NAMALWA (cell line): Measurements from ENCODE around the gene BSDC1.

ENCODE experiments used
- DNase-seq: peaks from one replicate; pipeline ENCODE4 v3.0.0-alpha.2; 2015; ENCODE audit warnings: low spot score

Gene BSDC1

GRCh38 chr1:32393832-32394140 lies 455 bp downstream of the BSDC1 start:
- peak; percentile 60 for DNase-seq

DNA sequence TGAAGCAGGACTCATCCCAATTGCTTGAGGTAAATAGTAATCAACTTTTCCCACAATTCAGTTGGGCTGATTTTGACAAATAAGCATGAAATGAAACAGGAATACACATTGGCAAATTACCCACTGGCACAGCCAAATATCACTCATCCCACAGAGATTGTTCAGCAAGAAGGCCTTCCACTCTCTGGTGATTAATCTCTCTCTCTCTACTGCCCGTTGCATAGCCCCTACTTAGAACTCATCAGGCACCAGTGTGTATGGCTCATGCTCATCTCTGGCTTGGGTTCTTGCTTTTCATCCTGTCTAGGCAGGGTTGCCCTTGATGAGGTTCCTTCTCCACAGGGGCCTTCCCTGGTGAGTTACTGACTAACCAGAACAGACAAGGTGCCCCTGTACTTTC lies 1.1 kb downstream of the BSDC1 start:
- DNase-seq: no peak

DNA sequence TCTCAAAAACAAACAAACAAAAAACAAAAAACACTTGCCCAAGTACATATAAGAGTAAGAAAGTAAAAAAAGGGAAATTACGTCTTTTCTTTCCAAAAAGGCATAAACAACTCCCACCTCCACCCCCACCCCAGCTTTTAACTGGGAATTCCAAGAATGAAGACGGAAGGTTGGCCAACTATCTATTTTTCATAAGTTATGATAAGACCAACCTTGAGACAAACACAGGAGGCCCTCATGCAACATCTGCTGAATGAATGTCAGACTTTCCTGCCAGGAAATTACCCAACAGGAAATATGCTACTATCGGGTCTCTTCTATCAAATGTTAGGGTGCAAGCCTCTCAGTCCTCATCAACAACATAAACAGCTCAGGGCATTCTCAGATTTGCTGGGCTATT lies 1.9 kb downstream of the BSDC1 start:
- no peak for DNase-seq

- DNase-seq: no peak
Observed at GRCh38 chr1:32390904-32391870, 3.1 kb downstream of the BSDC1 start.

DNA sequence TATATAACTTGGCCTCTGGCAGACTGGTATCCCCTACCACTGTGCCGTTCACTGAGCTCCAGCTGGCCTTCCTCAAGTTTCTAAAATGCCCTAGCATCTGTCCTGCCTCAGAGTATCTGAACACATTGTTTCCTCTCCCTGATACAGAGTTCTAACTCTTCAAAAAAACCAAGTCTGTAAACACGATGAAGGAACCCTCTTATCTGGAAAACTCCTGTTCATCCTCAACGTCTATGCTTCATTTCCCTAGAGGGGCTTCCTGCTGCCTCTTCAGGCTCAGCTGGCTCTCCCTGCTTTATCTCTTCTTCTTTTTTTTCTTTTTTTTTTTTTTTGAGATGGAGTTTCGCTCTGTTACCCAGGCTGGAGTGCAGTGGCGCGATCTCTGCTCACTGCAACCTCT lies 5.6 kb downstream of the BSDC1 start:
- DNase-seq: no peak

DNA sequence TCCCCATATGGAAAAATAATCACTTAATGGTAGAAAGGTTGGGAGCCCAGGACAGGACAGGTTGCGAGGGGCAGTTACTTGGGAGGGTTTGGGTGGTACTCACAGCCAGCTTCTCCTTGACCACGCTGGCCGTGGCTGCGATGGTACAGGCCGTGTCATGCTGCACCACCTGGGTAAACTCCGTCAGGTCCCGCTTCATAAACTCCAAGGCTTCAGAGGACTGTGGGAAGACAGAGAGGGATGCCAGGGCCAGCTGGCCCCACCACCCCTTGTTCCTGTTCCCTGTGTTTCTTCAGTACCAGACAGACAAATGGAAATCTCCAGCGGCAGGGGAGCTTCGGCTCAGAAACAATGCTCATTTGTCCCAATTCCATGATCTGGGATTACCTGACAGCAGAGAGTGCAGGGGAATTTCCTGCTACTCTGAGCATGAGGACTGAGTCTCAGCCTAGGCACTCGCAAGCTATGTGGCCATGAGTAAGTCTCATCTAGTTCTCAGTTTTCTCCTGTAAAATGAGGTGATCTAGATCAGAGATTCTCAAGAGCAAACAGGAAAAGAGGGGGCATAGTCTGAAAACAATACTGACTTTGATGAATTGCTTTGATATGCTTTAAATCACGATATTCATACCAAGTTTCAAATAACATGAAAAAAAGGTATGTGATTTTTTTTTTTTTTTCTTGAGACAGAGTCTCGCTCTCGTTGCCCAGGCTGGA lies 7.4 kb downstream of the BSDC1 start:
- no peak for DNase-seq

- DNase-seq: no peak
Observed at GRCh38 chr1:32380057-32380456, 14.2 kb downstream of the BSDC1 start.

DNA sequence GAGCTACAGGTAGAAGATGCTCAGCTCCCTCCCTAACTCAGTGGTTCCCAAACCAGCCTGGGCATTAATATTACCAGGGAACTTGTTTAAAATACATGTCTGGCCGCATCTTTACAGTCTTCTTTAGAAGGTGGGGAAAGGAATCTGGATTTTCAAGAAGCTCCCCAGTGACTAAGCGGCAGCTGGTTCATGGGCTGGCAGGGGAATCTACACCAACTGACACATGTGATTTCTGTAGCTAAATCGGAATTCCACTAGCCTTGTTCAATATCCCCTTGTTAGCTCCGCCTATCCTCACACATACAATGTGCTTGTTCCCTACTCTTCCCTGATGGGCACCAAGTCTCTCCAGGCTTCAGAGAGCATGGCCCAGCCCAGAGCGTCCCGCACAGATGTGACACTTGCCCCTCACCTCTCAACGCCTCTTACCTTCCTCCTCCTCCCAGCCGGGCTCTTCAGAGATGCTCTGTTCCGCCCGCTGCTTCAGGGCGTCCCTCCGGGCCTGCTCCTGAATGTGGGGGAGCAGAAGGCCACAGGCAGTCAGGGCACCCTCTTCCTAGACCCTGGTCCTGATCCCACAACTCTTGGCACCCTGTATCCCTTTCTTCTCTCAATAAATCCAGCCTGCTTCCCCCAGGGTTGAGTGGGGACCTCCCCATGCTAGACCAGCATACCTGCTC lies 16.6 kb downstream of the BSDC1 start:
- DNase-seq: no peak

DNA sequence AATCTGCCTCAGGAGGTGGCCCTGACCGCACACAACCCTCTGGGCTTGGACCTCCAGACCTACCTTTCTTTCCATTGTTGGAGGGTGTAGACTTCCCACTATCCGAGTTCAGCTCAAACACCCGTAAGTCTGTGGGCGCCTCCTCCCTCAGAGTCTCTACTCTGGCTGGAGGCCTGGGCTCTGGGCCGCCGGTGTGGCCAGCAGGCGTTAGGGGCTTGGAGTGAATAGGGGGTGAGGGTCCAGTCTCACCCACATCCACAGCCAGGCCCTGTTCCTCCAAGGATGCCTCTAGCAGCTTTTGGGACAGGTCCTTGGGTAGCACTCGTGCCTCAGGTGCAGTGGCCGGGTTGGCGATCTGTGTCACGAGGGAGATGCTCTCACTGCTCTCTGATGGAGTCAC lies 18.0 kb downstream of the BSDC1 start:
- no peak for DNase-seq

DNA sequence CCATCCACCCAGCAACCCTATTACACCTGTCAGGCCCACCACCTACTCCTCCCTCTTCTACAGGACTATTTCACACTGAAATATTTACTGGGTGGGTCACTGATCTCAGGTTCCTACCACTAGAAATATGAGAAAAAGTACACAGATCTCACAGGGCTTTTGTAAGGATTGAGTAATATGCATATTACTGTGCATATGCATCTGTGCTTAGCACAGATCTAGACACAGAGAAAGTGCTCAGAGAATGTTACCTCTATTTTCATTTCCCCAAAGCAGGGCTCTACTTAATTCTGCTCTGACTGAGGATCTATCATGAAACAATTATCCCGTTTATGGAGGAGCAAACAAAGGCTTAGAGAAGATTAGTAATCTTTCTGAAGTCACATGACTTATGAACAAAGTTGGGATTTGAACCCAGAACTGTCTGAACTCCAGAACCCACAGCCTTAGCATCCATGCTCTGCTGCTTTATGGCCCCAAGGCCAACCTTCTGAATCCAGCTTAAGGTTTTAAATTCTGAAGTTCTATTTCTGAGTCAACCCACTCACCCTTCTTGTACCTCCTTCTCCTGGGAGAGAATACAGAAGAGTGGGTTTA lies 20.1 kb downstream of the BSDC1 start:
- DNase-seq: no peak

GRCh38 chr1:32372149-32372756 lies 22.0 kb downstream of the BSDC1 start:
- peak; percentile 42 for DNase-seq

DNA sequence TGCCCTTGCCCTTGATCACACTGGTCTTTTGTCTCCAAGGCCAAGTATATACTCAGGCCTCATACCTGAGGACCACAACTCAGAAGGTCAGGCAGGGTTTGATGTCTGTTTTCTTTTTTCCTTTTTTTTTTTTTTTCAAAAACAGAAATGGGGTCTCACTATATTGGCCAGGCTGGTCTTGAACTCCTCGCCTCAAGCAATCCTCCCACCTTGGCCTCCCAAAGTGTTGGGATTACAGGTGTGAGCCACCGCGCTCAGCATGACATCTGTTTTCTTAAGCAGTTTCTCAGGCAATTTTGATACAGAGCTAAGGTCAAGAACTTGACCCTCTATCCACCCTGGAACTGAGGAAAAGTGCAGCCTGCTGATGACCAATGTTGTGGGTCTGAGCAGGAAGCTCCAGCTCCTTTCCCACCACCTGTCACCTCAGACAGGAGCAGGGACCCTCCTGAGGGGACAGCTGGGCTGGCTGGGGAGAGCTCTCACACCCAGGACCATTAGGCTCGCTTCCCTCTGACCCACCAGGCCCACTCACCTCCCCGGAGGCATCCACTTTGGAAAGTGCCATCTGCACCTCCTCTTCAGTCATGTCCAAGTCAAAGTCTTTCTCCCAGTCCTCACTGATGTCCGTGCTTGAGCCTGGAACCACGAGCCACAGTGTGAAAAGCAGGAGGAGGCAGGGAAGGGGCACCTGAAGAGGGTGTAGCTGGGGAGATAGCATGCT lies 26.2 kb downstream of the BSDC1 start:
- no peak for DNase-seq

DNA sequence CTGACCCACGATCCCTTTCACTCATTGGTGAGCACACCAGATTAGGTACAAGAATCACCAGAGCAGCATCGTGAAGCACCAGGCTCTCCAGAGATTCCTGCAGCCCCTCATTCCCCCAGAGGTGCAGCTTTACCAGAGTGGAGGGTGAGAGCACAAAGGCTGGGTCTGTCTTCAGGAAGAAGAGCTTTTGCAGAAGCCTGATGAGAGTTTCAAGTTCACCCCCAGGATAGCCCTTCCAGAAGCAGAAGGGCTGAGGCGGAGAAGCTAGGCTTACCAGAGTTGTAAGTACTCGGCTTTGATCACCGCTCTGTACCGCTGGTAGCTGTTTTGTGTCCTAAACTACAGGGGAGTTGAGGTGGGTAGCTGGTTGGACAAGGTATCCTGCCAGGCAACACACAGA lies 28.8 kb downstream of the BSDC1 start:
- no peak for DNase-seq

DNA sequence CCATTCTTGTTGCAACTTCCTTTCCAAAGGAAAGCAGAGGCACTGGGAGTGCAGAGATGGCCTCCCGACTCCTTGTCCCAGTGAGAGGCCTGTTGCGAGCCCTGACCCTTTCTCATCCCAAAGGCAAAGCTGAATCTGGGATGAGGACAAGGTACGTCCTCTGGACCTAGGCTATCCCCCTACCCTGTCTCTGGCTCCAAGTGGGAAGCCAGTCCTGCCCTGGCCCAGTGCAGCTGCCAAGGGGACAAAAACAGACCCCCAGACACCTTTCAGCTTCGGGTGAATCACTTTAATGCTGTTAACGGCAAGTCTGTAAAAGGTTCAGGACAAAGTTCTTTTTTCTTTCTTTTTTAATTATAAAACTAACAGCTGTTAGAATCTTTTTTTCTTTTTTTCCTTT lies 29.4 kb downstream of the BSDC1 start:
- DNase-seq: no peak

GRCh38 chr1:32363713-32364112 lies 30.5 kb downstream of the BSDC1 start:
- DNase-seq: no peak

- no peak for DNase-seq
Observed at GRCh38 chr1:32362474-32363313, 31.5 kb downstream of the BSDC1 start, which contains the start of the genes FAM229A and TSSK3. Gene FAM229A (minus strand): TSS chr1:32362485. CDS start chr1:32362091, 394 bp downstream. Gene TSSK3 (plus strand): TSS chr1:32362539. CDS start chr1:32362702, 163 bp downstream.

- DNase-seq: no peak
Observed at GRCh38 chr1:32361674-32362473, 32.4 kb downstream of the BSDC1 start.

- DNase-seq: no peak
Observed at GRCh38 chr1:32361308-32361673, 33.0 kb downstream of the BSDC1 start.

DNA sequence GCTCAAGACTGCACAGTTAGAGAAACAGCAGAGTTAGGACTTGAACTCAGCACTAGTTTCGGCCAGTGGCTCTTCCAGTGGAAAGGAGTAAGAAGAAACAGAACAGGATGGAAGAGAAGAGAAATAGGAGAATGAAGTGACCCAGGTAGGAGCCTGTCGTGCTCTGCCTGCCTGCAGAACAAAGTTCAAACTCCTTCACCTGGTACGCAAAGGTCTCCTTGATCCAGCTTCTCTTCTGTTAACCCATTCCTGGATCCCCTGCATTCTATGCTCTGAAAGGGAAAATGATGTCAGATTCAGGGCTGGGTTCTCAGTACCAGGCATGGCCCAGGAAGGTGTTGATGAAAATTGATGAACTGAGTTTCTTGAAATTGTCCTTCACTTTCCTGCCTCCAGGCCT lies 35.8 kb downstream of the BSDC1 start:
- no peak for DNase-seq
